ENCODE measurements around the gene PGM3. TPM values are rescaled to one million over a fixed set of nuclear protein-coding genes. Genes with fewer than 3 reads are reported as not detected.
A peak's percentile ranks its signal among the peaks of the same experiment; 100 is the strongest.

PGM3 gene
- total RNA-seq, 1 experiment from 2014 or later: 97.0 TPM

- Mint-ChIP-seq H3K9me3 (ENCODE audit: unreplicated experiment) (no peaks in the 10 kb centered on the region), H3K4me1 (ENCODE audit: low read depth, unreplicated experiment) (peaks cover 6% of the 10 kb centered on the region), H3K36me3 (ENCODE audit: insufficient read depth, unreplicated experiment) (peaks cover 87% of the 10 kb centered on the region), H3K4me3 (ENCODE audit: unreplicated experiment) (no peak overlapping the region), H3K27me3 (ENCODE audit: insufficient read depth, unreplicated experiment) (no peaks in the 10 kb centered on the region), H3K27ac (ENCODE audit: unreplicated experiment) (no peak overlapping the region)
- ChIA-PET CTCF (interaction anchor here (0.6 to 2.2 kb wide), 5 partner anchors 36 to 321 kb away, joined by 3 to 15 read pairs (median 3); partner anchors contain the start of genes DOP1A and UBE3D), POLR2A (interaction anchor here (0.5 to 0.9 kb wide), 3 partner anchors 25 to 150 kb away, joined by 3 to 7 read pairs (median 3); partner anchors contain the start of genes DOP1A and UBE3D)
- no TSS peak for BruUV-seq (replicated peaks)
- TF ChIP-seq CTCF (IDR thresholded peaks at IDR 0.05; ENCODE audit: insufficient read depth in 1 of 2, low read depth in 1 of 2, low read length in 1 of 2, severe bottlenecking in 1 of 2, unreplicated experiment in 1 of 2): peak; percentile 46 to 89
- H3K4me3 ChIP-seq (ENCODE audit: low read depth, low read length): no peak overlapping the region
- no peaks in the 10 kb centered on the region for H3K9me3 ChIP-seq
- peak; percentile 52 to 63 for DNase-seq
- H3K4me1 ChIP-seq: no peaks in the 10 kb centered on the region; the same call in 1 of the 2 replicates
- no peaks in the 10 kb centered on the region; the same call in 1 of the 2 replicates for H3K36me3 ChIP-seq (ENCODE audit: control insufficient read depth, insufficient read depth, low read length)
- no peaks in the 10 kb centered on the region for H3K27me3 ChIP-seq (replicated peaks; ENCODE audit: control insufficient read depth, insufficient read depth, low read length)
- intact Hi-C loops (cut with micrococcal nuclease; ENCODE audit: unreplicated experiment): loop anchor here (1.0 kb wide), 2 partner anchors 22 to 148 kb away; partner anchors contain the start of genes DOP1A, PGM3 and RWDD2A
Measured at GRCh38 chr6:83215131-83216047, 22.3 kb upstream of the PGM3 start.

- Histone ChIP-seq H3K36me3 (ENCODE audit: control insufficient read depth, insufficient read depth, low read length) (no peaks in the 10 kb centered on the region; the same call in 1 of the 2 replicates), H3K4me3 (ENCODE audit: low read depth, low read length) (no peak overlapping the region), H3K4me1 (0 out of 2 replicates have a peak, but pooled peaks cover 3% of the 10 kb centered on the region), H3K9me3 (no peaks in the 10 kb centered on the region), H3K27me3 (replicated peaks; ENCODE audit: control insufficient read depth, insufficient read depth, low read length) (no peaks in the 10 kb centered on the region)
- BruUV-seq (replicated peaks): no TSS peak
- CTCF ChIA-PET: no interaction called here
- POLR2A ChIA-PET: no interaction called here
- intact Hi-C loops (cut with micrococcal nuclease; ENCODE audit: unreplicated experiment): loop anchor here (10.0 kb wide), 1 partner anchor 947 kb away; no protein-coding TSS in a partner anchor
- Mint-ChIP-seq H3K27me3 (ENCODE audit: insufficient read depth, unreplicated experiment) (no peaks in the 10 kb centered on the region), H3K4me3 (ENCODE audit: unreplicated experiment) (no peak overlapping the region), H3K9me3 (ENCODE audit: unreplicated experiment) (no peaks in the 10 kb centered on the region), H3K27ac (ENCODE audit: unreplicated experiment) (no peak overlapping the region), H3K4me1 (ENCODE audit: low read depth, unreplicated experiment) (peaks cover 19% of the 10 kb centered on the region), H3K36me3 (ENCODE audit: insufficient read depth, unreplicated experiment) (peaks cover 82% of the 10 kb centered on the region)
- TF ChIP-seq CTCF (IDR thresholded peaks at IDR 0.05; ENCODE audit: insufficient read depth in 1 of 2, low read depth in 1 of 2, low read length in 1 of 2, severe bottlenecking in 1 of 2, unreplicated experiment in 1 of 2): no peak
- no peak for DNase-seq
Measured at GRCh38 chr6:83202031-83202430, 9.0 kb upstream of the PGM3 start.

GRCh38 chr6:83199863-83200225 is 6.8 kb upstream of the PGM3 start:
- peaks cover 68% of the 10 kb centered on the region for H3K36me3 Mint-ChIP-seq (ENCODE audit: insufficient read depth, unreplicated experiment)
- no peaks in the 10 kb centered on the region for H3K9me3 Mint-ChIP-seq (ENCODE audit: unreplicated experiment)
- BruUV-seq (replicated peaks): no TSS peak

More at GRCh38 chr6:83199863-83200225, 6.8 kb upstream of the PGM3 start:
- ChIA-PET CTCF (no interaction called here), POLR2A (no interaction called here)
- DNase-seq: no peak
- H3K9me3 ChIP-seq: no peaks in the 10 kb centered on the region
- no peaks in the 10 kb centered on the region for H3K27me3 ChIP-seq (replicated peaks; ENCODE audit: control insufficient read depth, insufficient read depth, low read length)
- Mint-ChIP-seq H3K4me3 (ENCODE audit: unreplicated experiment) (no peak overlapping the region), H3K27me3 (ENCODE audit: insufficient read depth, unreplicated experiment) (no peaks in the 10 kb centered on the region), H3K4me1 (ENCODE audit: low read depth, unreplicated experiment) (peaks cover 28% of the 10 kb centered on the region), H3K27ac (ENCODE audit: unreplicated experiment) (no peak overlapping the region)
- TF ChIP-seq CTCF (IDR thresholded peaks at IDR 0.05; ENCODE audit: insufficient read depth in 1 of 2, low read depth in 1 of 2, low read length in 1 of 2, severe bottlenecking in 1 of 2, unreplicated experiment in 1 of 2): no peak
- intact Hi-C loops (cut with micrococcal nuclease; ENCODE audit: unreplicated experiment): loop anchor here (10.0 kb wide), 2 partner anchors 315 to 945 kb away; partner anchors contain the start of gene PRSS35
- H3K4me1 ChIP-seq: peaks cover 7% of the 10 kb centered on the region; the same call in 1 of the 2 replicates
- no peaks in the 10 kb centered on the region; the same call in 1 of the 2 replicates for H3K36me3 ChIP-seq (ENCODE audit: control insufficient read depth, insufficient read depth, low read length)
- H3K4me3 ChIP-seq (ENCODE audit: low read depth, low read length): no peak overlapping the region
